HG03521 (cell line): Measurements from ENCODE around the gene E2F1.

Experiments used
- ATAC-seq: cut with Tn5 transposase; IDR thresholded peaks from one replicate; pipeline ENCODE4 v1.9.1; 2021; ENCODE audit warnings: mild to moderate bottlenecking, moderate library complexity; ENCODE audit not compliant: unreplicated experiment

E2F1 gene

DNA sequence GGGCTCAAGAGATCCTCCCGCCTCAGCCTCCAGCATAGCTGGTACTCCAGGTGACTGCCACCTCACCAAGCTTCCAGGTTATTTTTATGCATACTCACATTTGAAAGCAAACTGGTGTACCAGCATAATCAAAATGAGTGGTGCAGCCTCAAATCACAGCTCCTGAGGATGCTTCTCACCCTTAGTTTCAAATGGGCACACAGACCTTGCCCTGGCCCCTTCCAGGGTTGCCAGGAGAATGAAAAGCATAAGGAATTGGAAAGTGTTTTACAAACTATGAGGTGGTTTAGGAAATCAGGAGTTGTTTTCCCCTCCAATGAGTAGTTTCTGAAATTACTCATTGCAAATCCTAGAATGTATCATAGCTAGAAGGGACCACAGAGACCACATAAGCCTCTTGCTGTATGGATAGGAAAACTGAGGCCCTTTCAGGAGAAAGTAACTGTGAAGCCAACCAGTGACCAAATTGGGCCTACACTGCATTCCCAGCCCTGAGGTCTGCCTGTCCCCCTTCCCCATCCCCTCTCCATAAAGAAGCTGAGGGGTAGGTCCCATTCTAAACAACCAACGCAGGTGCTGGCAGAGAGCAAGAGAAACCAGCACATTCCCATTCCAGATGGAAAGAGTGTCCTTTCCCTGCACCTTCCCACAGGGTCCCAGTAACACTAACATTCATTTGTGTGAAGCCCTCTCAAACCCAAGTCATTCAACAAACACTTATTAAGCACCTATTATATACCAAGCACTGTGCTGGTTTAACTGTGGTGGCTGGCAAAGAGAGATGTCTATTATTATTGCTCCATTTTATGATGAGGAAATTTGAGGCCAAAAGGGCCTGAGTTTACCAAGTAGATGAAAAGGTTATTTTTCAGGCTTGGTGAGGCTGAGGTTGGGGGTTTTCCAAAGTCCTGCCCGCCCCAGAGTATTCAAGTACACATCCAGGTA is 2.1 kb upstream of the E2F1 start:
- no peak for ATAC-seq

DNA sequence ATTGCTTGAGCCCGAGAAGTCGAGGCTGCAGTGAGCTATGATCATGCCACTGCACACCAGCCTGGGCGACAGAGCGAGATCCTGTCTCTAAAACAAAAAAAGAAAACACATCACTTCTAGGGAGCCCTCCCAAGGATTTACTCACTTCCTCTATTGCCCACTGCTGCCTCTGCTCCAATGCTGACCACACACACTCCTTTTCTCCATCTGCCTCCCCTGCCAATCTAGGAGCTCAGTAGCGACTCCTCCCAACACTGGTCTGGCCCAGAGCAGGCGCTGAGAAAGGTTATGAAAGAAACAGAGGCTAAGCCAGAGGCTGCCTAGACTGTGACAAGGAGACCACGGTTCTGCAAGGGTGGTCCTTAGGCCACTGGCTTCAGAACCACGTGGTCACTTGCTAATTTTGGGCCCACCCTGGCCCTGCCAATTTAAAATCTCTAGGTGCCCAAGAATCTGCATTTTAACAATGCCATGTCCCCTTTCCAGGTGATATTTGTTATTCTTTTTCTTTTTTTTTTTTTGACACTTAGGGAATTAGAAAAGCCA is 1.3 kb upstream of the E2F1 start:
- no peak for ATAC-seq

DNA sequence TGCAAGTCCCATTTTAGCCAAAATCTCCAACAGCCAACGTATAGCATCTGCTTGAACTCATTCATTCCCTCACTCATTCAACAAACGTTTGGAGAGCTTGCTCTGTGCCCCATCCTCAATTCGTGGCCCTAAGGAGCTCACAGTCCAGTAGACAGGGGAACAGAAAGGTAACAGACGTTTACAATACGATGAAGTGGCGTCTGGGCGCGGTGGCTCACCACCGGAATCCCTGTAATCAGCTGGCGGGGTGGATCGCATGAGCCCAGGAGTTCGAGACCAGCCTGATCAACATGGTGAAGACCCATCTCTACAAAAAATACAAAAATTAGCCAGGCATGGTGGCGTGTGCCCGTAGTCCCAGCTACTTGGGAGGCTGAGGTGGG is 790 bp upstream of the E2F1 start:
- no peak for ATAC-seq

DNA sequence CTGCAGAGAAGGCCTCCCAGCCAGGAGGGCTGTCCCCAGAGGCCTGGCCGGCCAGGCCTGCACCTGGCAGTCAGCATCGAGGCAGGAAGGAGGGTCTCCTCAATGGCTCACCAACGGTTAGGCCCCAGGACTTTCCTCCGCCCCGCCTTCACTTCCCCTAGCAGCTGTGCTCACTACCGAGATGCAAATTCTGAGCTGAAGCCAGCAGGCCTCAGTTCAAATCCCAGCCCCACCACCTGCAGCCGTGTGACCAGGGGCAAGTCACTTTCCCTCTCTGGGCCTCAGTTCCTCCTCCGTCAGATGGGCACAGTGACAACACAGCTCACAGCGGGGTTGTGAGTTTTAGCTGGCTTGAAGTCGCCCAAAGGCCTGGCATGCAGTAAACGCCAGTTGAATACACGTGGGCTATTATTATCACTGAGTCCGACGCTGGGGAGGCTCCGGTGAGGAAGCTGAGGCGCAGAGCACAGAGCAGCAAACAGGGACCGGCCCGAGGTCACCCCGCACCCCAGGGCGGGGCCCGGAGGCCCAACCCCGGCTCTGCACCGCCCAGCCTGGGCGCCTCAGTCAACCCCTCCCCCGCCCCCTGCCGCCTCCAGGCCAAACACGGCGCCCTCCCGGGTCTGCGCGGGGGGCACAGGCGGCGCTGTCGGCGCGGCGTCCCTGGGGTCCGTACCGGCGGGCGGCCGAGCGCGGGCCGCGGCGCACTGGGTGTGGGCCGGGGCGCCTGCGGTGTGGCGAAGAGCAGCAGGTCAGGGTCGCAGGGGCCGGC is 671 bp downstream of the E2F1 start:
- ATAC-seq: peak; percentile 22

DNA sequence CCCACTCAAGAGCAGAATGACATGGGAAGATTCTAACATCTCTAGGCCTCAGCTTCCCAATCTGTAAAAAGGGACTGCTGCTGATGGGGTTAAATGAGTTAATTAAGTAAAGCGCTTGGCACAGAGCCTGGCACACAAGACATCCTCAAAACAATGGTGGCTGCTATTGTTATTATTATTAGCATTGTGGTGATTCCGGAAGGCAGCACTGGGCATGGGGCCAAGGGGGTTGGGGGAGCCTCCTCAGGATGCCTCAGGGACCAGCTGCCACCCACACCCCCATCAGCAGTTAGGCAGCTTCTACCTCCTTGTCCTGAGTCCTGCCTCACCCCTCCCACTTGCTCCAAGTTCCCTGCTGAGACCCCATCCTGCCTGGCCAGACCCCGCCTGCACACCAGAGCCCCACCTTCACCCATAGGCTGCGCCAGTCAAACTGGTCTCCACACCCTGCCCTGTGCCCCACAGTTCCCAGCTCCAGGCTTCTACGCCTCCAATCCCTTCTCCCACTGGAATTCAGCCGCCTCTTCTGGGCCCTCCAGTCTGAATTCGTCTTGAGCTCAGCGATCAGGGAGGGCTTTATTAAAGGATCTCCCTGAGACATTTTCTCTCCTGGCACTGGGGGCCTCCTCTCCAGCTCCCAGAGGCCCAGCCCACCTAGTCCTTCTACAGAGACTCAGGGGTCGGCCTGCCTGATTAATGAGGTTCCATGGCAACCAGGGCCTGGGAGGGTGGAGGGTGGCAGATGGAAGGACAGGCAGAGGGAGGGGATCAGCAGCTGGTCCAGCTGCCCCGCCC is 1.5 kb downstream of the E2F1 start:
- ATAC-seq: no peak

DNA sequence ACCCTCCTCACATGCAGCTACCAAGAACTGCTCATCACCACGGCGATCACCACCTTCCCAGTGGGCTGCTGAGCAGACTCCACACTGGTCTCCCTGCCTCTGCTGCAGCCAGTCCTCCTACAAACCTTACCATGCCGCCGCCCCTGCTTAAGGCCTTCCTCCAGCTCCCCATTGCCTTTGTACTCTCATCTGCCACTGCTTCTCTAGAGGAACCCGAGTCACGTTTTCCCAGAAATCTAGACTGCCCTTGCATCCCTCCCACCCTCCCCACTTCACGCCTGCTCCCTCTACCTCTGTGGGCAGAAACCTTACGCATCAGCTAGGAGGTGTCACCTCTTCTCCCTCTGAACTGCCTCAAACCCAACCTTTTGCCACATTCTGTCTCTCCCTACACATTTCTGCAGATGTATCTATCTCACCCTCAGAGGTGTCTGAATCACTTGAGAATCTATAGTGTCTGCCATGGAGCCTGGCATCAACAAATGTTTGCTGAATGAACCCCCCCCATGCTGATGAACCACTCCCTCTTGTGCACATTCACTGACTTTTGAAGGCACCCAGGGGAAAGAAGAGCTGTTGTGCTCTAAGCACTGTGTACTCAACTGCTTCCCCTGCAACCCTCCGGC is 4.3 kb downstream of the E2F1 start:
- no peak for ATAC-seq

DNA sequence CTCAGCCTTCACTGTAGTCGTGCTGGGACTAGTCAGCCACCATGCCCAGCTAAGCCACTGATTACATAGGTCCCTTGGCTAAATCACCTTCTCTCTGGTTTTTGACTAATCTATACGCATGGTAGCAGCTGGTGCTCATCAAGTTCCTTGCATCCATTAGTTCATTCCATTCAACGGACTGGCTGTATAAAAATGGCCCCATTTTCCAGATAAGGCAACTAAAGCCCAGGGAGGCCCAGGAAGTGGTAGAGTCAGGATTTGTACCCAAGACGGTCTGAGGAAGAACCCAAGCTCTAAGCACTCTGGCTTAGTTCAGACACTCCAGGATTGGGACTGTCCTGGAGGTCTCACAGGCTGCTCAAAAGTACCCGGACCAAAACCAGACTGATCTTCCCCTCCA is 4.9 kb downstream of the E2F1 start:
- ATAC-seq: no peak

DNA sequence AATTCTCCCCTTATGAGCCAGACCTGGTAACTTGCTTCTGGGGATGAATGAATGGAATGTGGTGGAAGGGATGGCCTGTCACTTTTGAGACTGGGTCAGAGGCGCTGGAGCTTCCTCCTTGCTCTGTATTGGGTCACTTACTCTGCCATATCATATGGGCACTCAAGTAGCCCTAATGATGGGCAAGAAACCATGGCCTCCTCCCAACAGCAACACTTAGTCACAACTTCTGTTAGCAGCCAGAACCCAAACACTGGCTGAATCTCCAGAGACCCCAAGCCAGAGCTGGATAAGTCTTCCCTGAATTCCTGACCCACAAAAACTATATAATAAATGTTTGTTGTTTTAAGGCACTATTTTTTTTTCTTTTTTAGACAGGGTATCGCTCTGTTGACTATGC is 5.5 kb downstream of the E2F1 start:
- ATAC-seq: no peak

DNA sequence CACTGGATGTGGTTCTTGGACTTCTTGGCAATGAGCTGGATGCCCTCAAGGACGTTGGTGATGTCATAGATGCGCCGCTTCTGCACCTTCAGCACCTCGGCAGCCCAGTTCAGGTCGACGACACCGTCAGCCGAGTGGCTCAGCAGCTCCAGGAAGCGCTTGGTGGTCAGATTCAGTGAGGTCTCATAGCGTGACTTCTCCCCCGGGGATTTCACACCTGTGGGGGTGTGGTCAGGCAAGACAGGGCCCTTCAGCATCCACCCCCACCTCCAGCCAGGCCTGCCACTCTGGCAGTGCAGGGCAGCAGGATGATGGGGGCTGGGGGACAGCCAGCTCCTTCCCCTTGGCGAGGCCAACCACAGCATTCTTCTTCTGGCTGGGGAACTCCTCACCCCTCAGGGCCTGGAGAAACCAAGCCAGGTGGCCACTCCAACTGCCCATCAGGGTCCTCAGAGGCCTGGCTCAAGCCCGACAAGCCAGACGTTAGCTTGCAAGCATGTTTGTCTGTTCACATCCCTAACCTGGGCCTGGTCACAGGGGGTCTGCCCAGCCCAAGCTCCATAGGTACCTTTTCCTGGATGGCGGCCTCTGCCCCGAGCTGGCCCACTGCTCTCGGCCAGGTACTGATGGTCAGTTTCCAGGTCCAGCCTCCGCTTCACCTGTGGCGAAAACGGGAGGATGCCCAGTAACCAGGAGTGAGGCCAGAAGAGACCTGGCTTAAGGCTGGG is 6.3 kb downstream of the E2F1 start:
- no peak for ATAC-seq

DNA sequence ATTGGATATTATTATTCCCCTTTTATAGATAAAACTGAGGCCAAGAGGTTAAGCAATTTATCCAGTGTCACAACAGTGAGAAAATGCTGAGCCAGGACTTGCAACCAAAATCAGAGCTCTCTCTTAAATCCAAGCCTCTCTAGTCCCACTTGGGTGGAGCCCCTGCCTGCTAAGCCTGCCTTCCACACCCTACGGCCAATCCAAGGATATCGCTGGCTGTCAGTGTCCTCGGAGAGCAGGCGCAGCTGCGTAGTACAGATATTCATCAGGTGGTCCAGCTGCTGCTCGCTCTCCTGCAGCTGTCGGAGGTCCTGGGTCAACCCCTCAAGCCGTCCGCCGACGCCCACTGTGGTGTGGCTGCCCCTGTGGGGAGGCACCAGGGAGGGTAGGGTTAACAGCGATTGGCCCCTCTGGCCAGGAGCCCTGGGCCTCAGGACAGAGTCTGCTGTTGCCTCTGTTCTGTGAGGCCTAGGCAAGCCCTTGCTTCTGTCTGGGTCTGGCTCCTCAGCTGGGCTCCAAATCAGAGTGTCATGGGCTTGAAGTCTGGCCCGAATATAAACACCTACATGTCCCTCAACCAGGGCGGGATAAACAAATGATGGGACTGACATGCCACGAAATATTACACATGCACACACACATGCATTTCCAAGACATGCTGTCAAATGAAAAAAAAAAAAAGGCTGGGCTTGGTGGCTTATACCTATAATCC is 8.0 kb downstream of the E2F1 start:
- ATAC-seq: no peak

DNA sequence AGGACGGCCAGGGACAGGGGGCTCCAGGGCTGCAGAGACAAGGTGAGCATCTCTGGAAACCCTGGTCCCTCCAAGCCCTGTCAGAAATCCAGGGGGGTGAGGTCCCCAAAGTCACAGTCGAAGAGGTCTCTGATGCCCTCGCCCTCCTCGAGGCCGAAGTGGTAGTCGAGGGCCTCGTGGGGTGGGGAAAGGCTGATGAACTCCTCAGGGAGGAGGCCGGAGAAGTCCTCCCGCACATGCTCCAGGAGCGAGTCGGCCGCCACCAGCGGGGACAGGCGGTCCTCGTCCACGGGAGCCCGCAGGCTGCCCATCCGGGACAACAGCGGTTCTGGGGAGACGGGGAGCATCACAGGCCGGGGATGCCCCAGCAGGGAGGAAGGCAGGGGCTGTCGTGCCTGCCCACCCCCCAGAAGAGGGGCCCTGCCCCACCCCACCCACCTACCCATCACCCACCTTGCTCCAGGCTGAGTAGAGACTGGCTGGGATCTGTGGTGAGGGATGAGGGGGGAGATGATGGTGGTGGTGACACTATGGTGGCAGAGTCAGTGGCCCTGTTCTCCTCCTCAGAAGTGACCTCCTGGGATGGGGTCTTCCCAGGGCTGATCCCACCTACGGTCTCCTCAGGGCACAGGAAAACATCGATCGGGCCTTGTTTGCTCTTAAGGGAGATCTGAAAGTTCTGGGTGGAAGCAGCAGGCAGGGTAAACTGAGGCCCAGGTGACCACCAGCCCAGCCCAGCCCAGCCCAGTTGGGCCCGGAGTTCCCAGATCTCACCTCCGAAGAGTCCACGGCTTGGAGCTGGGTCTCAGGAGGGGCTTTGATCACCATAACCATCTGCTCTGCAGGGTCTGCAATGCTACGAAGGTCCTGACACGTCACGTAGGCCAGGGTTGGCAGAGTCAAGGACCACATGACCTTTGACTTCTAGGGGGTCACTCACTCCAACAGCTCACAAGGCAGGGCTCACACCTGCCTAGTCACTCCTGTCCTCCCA is 9.2 kb downstream of the E2F1 start:
- ATAC-seq: no peak

DNA sequence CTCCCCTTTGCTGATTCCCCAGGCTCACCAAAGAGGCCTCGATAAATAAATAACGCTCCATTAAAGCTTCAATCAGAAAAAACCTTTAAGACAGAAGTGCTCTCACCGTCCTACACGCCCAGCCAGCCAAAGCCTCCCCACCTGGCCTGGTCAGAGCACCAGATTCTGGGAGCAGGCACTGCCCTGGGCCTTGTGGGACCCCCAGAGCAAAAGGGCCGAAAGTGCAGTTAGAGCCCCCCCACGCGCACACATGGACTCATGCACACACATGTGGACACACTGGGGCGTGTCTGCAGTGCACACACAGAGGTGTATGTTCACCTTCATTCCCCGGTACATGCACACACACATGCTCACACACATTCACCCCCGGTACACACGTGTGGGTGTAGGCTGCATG is 10.1 kb downstream of the E2F1 start:
- ATAC-seq: no peak

DNA sequence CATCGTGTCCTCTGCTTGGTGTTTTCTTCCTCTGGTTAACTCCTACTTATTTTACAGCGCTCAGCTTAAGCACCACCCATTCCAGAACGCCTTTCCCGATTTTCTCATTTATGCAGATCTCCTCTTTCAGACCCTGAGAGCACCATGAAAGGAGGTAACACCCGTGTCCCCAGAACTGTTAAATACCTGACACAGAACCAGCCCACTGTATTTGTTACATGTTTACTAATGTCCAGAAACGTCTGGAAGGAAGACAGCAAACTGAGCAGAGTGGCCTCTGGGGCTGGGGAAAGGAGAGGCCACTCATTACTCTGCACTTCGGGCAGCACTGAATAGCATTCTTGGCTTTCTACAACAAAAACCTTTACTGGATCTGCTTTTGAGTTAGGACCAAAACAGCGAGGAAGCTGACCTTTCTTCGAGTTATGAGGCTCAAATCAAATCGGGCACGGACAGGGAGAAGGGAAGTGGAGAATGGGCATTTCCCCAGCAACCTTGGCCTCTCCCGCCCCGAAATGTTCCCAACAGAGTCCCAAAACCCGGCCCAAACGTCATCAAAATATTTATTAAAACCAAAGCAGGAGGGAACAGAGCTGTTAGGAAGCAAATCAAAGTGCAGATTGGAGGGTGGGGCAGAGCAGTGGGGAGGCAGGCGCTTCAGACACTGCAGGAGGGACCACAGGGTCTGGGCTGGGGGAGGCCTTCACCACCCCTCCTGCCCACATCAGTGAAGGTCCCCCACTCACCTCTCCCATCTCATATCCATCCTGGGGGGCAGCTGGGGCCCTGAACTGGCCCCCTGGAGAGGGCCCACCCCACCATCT is 10.8 kb downstream of the E2F1 start:
- no peak for ATAC-seq

DNA sequence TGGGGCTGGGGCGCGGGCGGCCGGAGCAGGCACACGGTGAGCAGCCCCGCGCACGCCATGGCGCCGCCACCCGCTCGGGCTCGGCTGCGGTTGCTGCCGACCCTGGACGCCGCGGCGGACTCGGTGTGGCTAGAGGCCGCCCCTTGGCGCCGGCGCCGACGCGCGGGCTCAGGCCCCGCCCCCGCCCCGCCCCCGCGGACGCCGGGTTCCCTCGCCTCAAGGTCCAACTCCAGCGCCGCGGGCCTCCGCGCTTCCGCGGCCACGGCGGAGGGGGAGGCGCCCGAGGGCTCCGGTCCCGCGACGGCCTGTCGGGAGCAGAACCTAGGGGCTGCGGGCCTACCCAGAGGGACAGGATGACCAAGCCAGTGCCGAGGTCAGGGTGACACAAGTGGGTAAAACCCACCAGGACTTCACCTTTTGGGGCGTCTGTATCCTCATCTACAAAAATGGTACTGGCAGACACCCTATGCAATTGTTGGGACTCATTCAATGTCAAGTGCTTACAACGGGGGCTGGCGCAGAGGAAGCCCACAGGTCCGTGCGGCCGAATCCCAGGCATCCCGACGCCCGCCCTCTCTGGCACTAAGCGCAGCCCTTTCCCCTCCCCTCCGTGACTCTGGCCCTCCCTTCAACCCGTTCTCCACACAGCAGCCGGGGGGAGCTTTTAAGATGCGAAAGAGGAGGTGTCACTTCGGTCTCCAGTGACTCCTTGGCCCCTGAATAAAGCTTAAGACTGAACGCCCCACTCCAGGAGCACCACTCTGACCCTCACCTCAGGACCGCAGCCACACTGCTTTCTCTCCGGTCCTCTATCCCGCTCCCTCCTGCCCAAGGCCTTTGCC is 11.7 kb downstream of the E2F1 start, which contains the start of gene NECAB3:
Gene NECAB3, minus strand, starts transcription at position 135 of the 842 bp plus-strand sequence. Its CDS starts 76 bp downstream, at position 59.
- peak; percentile 44 for ATAC-seq

DNA sequence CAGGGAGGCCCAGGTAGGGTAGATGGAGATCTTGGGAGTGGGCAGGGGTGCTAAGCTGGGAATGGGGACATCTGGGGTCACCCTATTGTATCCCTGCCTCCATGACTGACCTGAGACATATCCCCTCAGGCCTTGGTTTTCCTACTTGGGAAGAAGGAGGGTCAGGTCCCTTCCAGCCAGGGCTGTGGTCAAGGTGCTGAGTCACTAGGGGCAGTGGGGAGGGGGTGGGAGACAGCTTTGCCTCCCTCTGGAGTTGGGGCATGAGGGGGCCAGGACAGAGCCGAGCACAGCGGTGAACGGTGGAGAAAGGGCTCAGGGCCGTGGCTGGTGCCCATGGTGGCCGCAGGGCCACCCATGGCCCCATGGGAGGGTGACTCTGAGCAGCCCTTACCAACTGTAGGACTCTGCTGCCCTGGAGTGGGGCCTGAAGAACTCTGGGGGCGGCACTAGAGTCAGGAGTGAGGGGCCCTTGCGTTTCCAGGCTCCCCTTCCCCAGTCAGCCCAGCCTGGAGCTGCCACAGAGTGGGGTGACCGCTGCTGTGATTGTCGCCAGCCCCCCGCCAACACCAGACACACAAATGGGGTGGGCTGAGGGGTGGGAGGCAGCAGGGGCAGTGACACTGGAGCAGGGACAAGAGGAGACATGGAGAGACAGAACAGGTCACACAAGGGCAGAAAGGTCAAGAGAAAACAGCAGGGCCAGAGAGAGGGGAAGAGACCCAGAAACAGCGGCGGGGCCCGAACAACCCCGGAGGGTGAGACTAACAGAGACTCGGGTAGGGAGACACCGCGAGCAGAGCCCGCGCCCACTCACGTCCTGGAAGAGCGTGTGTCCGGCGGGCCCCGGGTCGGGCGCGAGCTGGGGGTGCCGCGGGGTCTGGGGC is 12.5 kb downstream of the E2F1 start:
- no peak for ATAC-seq
